OCI-LY1 (cell line): ENCODE results near the gene CD300LB.

ENCODE experiments used
- H2AFZ ChIP-seq: fragments of 200-600 bp; sonication (generic), shearing (Covaris generic); 2 replicates; pipeline ENCODE4 v1.6.0; 2014; ENCODE audit warnings: antibody characterized with exemption, mild to moderate bottlenecking, low read length
- H3F3A ChIP-seq: fragments of 200-600 bp; sonication (generic), shearing (Covaris generic); 2 replicates; pipeline ENCODE4 v1.6.0; 2014; ENCODE audit warnings: mild to moderate bottlenecking, antibody characterized with exemption, low read length, moderate library complexity; ENCODE audit not compliant: insufficient read depth
- H3K27ac ChIP-seq: fragments of 200-600 bp; sonication (generic); 2 replicates; pipeline ENCODE4 v1.5.1; 2014; ENCODE audit warnings: low read length, mixed run types, mild to moderate bottlenecking, low read depth; ENCODE audit not compliant: poor library complexity, severe bottlenecking
- H3K27me3 ChIP-seq: fragments of 200-600 bp; sonication (generic); 2 replicates; pipeline ENCODE4 v1.6.0; 2014; ENCODE audit warnings: antibody characterized with exemption, mild to moderate bottlenecking, low read length, moderate library complexity; ENCODE audit not compliant: insufficient read depth
- H3K36me3 ChIP-seq: fragments of 200-600 bp; sonication (generic); 2 replicates; pipeline ENCODE4 v1.6.1; 2014; ENCODE audit warnings: mild to moderate bottlenecking, antibody characterized with exemption, low read length, moderate library complexity, mixed read lengths; ENCODE audit not compliant: insufficient read depth
- H3K4me1 ChIP-seq: fragments of 200-600 bp; sonication (generic); 2 replicates; pipeline ENCODE4 v1.5.1; 2014; ENCODE audit warnings: mild to moderate bottlenecking, low read length, moderate library complexity; ENCODE audit not compliant: insufficient read depth, severe bottlenecking
- H3K4me2 ChIP-seq: fragments of 200-600 bp; sonication (generic), shearing (Covaris generic); 2 replicates; pipeline ENCODE4 v1.6.1; 2014; ENCODE audit warnings: low read length
- H3K4me3 ChIP-seq: fragments of 200-600 bp; sonication (generic); 2 replicates; pipeline ENCODE4 v1.5.1; 2014; ENCODE audit warnings: low read length, low read depth, mild to moderate bottlenecking, mixed read lengths; ENCODE audit not compliant: poor library complexity, severe bottlenecking
- H3K79me2 ChIP-seq: fragments of 200-600 bp; shearing (Covaris generic); 2 replicates; pipeline ENCODE4 v1.6.1; 2016; ENCODE audit warnings: mixed run types, low read length, mixed read lengths; ENCODE audit not compliant: insufficient read depth
- H3K9ac ChIP-seq: fragments of 200-600 bp; sonication (generic), shearing (Covaris generic); 2 replicates; pipeline ENCODE4 v1.6.1; 2014; ENCODE audit warnings: mild to moderate bottlenecking, low read length, mixed read lengths
- H3K9me2 ChIP-seq: fragments of 200-600 bp; sonication (generic), shearing (Covaris generic); 2 replicates; pipeline ENCODE4 v1.6.1; 2014; ENCODE audit warnings: low read depth, mild to moderate bottlenecking, low read length, mixed read lengths
- H3K9me3 ChIP-seq: fragments of 200-600 bp; shearing (Covaris generic); 2 replicates; pipeline ENCODE4 v1.6.1; 2014; ENCODE audit warnings: low read length, mixed read lengths
- H4K20me1 ChIP-seq: fragments of 200-600 bp; sonication (generic), shearing (Covaris generic); 2 replicates; pipeline ENCODE4 v1.6.0; 2016; ENCODE audit warnings: mild to moderate bottlenecking, low read length; ENCODE audit not compliant: insufficient read depth
- CTCF ChIP-seq: fragments of 200-600 bp; sonication (generic), shearing (Covaris generic); IDR thresholded peaks from 2 replicates; pipeline ENCODE4 v1.5.1; 2017; ENCODE audit warnings: mild to moderate bottlenecking, antibody characterized with exemption, low read length, moderate library complexity, mixed read lengths
- EZH2 ChIP-seq: fragments of 200-600 bp; sonication (generic), shearing (Covaris generic); IDR thresholded peaks from 2 replicates; pipeline ENCODE4 v1.8.0; 2017; ENCODE audit warnings: borderline replicate concordance, mixed run types, mild to moderate bottlenecking, antibody characterized with exemption, low read length, moderate library complexity, mixed read lengths

Gene CD300LB

GRCh38 chr17:74475189-74475588, 56.1 kb downstream of the CD300LB start:
- H3K4me1 ChIP-seq: no peaks in the 10 kb centered on the region
- H3K4me3 ChIP-seq: no peak overlapping the region
- 0 out of 2 replicates have a peak, but pooled peaks cover 6% of the 10 kb centered on the region for H3K27me3 ChIP-seq
- H3K9me3 ChIP-seq: no peaks in the 10 kb centered on the region
- H3K79me2 ChIP-seq: no peaks in the 10 kb centered on the region
- TF ChIP-seq CTCF (no peak), EZH2 (no peak)
- H3K9me2 ChIP-seq: no peaks in the 10 kb centered on the region
- H3K27ac ChIP-seq: no peak overlapping the region
- no peaks in the 10 kb centered on the region for H4K20me1 ChIP-seq
- no peak overlapping the region for H3K4me2 ChIP-seq
- no peaks in the 10 kb centered on the region for H3F3A ChIP-seq
- H3K36me3 ChIP-seq: no peaks in the 10 kb centered on the region
- H2AFZ ChIP-seq: no peak overlapping the region
- no peak overlapping the region for H3K9ac ChIP-seq

GRCh38 chr17:74474043-74474792, 57.1 kb downstream of the CD300LB start:
- no peaks in the 10 kb centered on the region for H3K9me2 ChIP-seq
- H3K4me3 ChIP-seq: no peak overlapping the region
- H3K4me2 ChIP-seq: no peak overlapping the region
- H3K79me2 ChIP-seq: no peaks in the 10 kb centered on the region
- no peak overlapping the region for H3K9ac ChIP-seq
- H2AFZ ChIP-seq: no peak overlapping the region
- no peak overlapping the region for H3K27ac ChIP-seq
- H3F3A ChIP-seq: no peaks in the 10 kb centered on the region
- no peaks in the 10 kb centered on the region for H3K4me1 ChIP-seq
- H3K36me3 ChIP-seq: no peaks in the 10 kb centered on the region
- H4K20me1 ChIP-seq: no peaks in the 10 kb centered on the region
- H3K27me3 ChIP-seq: 0 out of 2 replicates have a peak, but pooled peaks cover 6% of the 10 kb centered on the region
- no peaks in the 10 kb centered on the region for H3K9me3 ChIP-seq
- no peak for TF ChIP-seq CTCF
- no peak for TF ChIP-seq EZH2

- H3K4me2 ChIP-seq: no peak overlapping the region
- H3K4me3 ChIP-seq: no peak overlapping the region
- H3K9me2 ChIP-seq: no peaks in the 10 kb centered on the region
- H3K36me3 ChIP-seq: no peaks in the 10 kb centered on the region
- no peaks in the 10 kb centered on the region for H3K4me1 ChIP-seq
- no peaks in the 10 kb centered on the region for H3F3A ChIP-seq
- no peak overlapping the region for H3K27ac ChIP-seq
- no peak overlapping the region for H2AFZ ChIP-seq
- H3K9ac ChIP-seq: no peak overlapping the region
- no peaks in the 10 kb centered on the region for H3K9me3 ChIP-seq
- no peaks in the 10 kb centered on the region for H4K20me1 ChIP-seq
- H3K79me2 ChIP-seq: no peaks in the 10 kb centered on the region
- 0 out of 2 replicates have a peak, but pooled peaks cover 6% of the 10 kb centered on the region for H3K27me3 ChIP-seq
- TF ChIP-seq CTCF: no peak
- TF ChIP-seq EZH2: no peak
Observed at GRCh38 chr17:74473294-74473693, 58.0 kb downstream of the CD300LB start.
